ENCODE data around the gene NCOA6.

DNA sequence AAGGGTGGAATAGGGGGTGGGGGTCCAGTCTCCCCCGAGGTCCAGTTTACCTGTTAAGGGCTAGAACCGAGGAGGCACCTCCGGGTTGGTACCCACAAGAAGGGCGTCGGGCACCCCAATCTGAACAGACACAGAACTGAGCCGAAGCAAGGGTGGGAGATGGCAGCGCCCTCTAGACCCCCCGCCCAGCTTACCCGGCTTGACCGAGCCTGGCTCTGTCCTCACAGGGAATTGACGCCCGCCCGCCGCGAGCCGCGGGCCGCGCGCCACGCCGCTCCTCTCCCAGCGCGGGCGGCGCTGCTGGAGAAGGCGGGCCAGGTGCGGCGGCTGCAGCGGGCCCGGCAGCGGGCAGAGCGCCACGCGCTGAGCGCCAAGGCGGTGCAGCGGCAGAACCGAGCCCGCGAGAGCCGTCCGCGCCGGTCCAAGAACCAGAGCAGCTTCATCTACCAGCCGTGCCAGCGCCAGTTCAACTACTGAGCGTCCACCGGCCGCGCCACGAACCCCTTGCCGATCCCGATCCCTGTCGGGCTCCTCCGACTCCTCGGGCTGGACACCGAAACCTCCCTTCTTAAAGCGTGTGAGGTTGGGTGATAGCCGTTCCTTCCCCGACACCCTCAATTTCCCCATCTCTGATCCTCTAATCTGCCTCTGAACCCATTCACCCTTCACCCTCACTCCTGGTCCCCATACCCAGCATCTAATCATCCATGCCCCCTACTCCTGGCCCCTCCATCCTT, 115.5 kb downstream of the NCOA6 start:
- TF ChIP-seq, protein P1, sequence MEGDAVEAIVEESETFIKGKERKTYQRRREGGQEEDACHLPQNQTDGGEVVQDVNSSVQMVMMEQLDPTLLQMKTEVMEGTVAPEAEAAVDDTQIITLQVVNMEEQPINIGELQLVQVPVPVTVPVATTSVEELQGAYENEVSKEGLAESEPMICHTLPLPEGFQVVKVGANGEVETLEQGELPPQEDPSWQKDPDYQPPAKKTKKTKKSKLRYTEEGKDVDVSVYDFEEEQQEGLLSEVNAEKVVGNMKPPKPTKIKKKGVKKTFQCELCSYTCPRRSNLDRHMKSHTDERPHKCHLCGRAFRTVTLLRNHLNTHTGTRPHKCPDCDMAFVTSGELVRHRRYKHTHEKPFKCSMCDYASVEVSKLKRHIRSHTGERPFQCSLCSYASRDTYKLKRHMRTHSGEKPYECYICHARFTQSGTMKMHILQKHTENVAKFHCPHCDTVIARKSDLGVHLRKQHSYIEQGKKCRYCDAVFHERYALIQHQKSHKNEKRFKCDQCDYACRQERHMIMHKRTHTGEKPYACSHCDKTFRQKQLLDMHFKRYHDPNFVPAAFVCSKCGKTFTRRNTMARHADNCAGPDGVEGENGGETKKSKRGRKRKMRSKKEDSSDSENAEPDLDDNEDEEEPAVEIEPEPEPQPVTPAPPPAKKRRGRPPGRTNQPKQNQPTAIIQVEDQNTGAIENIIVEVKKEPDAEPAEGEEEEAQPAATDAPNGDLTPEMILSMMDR (IDR thresholded peaks at IDR 0.05): no peak
- TF ChIP-seq POLR2A (IDR thresholded peaks at IDR 0.05) (no peak), POLR2AphosphoS5 (IDR thresholded peaks at IDR 0.05; ENCODE audit: insufficient read depth in 1 of 2, low read depth in 1 of 2) (no peak)
